Measurements from ENCODE around the gene INHBE.

DNA sequence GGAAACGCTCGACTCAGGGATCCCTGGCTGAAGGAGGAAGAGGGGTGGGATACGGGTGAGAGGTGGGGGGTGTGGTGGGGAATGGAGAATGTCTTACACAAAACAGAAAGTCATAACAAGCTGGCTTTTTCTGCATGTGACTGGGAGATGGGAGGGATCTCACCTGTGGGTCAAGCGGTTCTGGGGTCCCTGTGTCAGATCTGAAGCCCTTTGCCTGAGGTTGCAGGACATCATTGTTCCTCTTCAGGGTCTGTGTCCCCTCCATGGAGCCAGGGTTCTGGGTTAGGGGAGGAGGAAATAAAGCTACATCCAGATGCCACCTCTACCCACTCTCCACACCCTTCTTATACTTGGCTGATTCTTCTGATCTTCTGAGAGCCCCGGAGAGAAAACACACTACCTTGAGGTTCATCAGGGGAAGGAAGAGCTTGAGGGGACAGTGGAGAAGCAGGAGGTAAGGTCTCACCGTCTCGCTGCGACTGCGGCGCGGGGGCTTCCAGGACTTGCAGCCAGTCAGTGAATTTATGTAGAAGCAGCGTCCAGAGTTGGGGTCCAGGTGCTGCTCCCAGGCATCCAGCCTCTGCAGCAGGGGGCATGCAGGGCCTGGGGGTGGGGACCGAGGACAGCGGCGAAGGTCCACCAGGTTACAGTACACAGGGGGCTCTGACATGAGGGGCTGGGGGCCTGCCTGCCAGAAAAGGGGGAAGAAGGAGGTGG is 22.0 kb downstream of the INHBE start:
- TF ChIP-seq, protein P1, sequence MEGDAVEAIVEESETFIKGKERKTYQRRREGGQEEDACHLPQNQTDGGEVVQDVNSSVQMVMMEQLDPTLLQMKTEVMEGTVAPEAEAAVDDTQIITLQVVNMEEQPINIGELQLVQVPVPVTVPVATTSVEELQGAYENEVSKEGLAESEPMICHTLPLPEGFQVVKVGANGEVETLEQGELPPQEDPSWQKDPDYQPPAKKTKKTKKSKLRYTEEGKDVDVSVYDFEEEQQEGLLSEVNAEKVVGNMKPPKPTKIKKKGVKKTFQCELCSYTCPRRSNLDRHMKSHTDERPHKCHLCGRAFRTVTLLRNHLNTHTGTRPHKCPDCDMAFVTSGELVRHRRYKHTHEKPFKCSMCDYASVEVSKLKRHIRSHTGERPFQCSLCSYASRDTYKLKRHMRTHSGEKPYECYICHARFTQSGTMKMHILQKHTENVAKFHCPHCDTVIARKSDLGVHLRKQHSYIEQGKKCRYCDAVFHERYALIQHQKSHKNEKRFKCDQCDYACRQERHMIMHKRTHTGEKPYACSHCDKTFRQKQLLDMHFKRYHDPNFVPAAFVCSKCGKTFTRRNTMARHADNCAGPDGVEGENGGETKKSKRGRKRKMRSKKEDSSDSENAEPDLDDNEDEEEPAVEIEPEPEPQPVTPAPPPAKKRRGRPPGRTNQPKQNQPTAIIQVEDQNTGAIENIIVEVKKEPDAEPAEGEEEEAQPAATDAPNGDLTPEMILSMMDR (IDR thresholded peaks at IDR 0.05 in 4 of 5, conservative IDR thresholded peaks at IDR 0.05 in 1 of 5) = no peak
- TF ChIP-seq POLR2A (IDR thresholded peaks at IDR 0.05) = no peak

All from gastrocnemius medialis (tissue), 4 donors.